Adrenal gland (tissue), 12 donors: ENCODE data around the gene CACNA1D. TPM values are rescaled to one million over a fixed set of nuclear protein-coding genes. Genes with fewer than 3 reads are reported as not detected.

Source experiments
- DNase-seq, 7 donors: peaks; one replicate each; pipeline ENCODE4 v3.0.0-alpha.2; 2019 to 2020
- H3K27ac ChIP-seq, 5 donors: fragments of 200-600 bp; sonication (generic) in 4 of 5; 1 replicate in 3 of 5; 2 replicates in 2 of 5; pipeline versions ENCODE4 v1.5.1 to v1.8.0; 2016 to 2020; ENCODE audit warnings: mild to moderate bottlenecking in 1 of 5
- H3K27me3 ChIP-seq: fragments of 200-600 bp; 2 replicates; pipeline ENCODE4 v1.8.0; 2021
- H3K36me3 ChIP-seq, 2 donors: fragments of 200-600 bp; replicated peaks in 1 of 2; 1 replicate in 1 of 2; 2 replicates in 1 of 2; pipeline versions ENCODE4 v1.5.1 to v1.8.0; 2018 to 2022
- H3K4me1 ChIP-seq, 2 donors: fragments of 200-600 bp; replicated peaks in 1 of 2; 1 replicate in 1 of 2; 2 replicates in 1 of 2; pipeline versions ENCODE4 v1.5.1 to v1.8.0; 2018 to 2021
- H3K4me3 ChIP-seq, 4 donors: fragments of 200-600 bp; sonication (generic) in 3 of 4; one replicate each; pipeline ENCODE4 v1.5.1; 2016 to 2018
- H3K9me3 ChIP-seq, 3 donors: fragments of 200-600 bp; sonication (generic) in 1 of 3; replicated peaks in 1 of 3; 1 replicate in 2 of 3; 2 replicates in 1 of 3; pipeline versions ENCODE4 v1.5.1 to v1.8.0; 2016 to 2021
- POLR2A ChIP-seq, 2 donors: fragments of 450-650 bp; IDR thresholded peaks; one replicate each; pipeline ENCODE4 v1.6.1; 2017; ENCODE audit warnings: antibody characterized with exemption in 2 of 2, mild to moderate bottlenecking in 2 of 2, moderate library complexity in 1 of 2
- WGBS, 4 donors: extraction: QIAGEN DNeasy Blood & Tissue Kit in 2 of 4; methylation state at CpG; one replicate each; pipeline versions ENCODE4 v1.1.5 to v1.1.7; 2013 to 2017; 5-methylcytosine and 5-hydroxymethylcytosine counted together
- intact Hi-C, 2 donors: fragments of 100-400 bp; cut with DNase I; formaldehyde crosslinking; loops; one replicate each; pipeline versions ENCODE4 v1.14.1 to v1.15.0; 2022 to 2023
- polyA plus RNA-seq, 3 donors: library from polyadenylated mRNA; stranded (reverse); fragments of 200-250 nt in 2 of 3; fragments of 350-450 nt in 1 of 3; fragmentation: Illumina TruSeq in 1 of 3; extraction: RNeasy Lipid Tissue Mini Kit (QIAGEN cat#74804) in 1 of 3; gene quantifications; one replicate each; pipeline ENCODE4 v1.2.3, GENCODE V29; 2013 to 2014
- total RNA-seq, 9 donors: library from RNA; depleted of rRNA in 4 of 9; stranded (reverse); fragments of >200 nt in 4 of 9; fragments of 120-200 nt in 1 of 9; fragmentation: NEBNext Ultra II Directional in 1 of 9; extraction: Animal tissue kit (Norgen Biotek cat#: 25700) in 1 of 9; gene quantifications; one replicate each; pipeline versions ENCODE4 v1.1.0 to v1.2.4, GENCODE V29; 2013 to 2023
- TF ChIP-seq, protein P1 (sequence below), 6 experiments: fragments of 450-650 bp in 4 of 6; fragments of 200-600 bp in 2 of 6; sonication (generic) in 1 of 6; IDR thresholded peaks; 1 replicate in 5 of 6; 2 replicates in 1 of 6; pipeline versions ENCODE4 v1.5.1 to v1.8.0; 2016 to 2021; ENCODE audit warnings: antibody characterized with exemption in 6 of 6, mild to moderate bottlenecking in 2 of 6, moderate library complexity in 1 of 6
- donor health status: healthy with polysubstance abuse.
- donor health status: Bipolar disorder and iron deficiency.
- donor health status: DM: yes; HTN: yes; CAD: no.
- donor health status: DM: no; HTN: no; CAD: no.
- donor health status: DM: no; HTN: no; CAD: no.
- donor health status: DM: yes; HTN: yes; CAD: no.

The CACNA1D gene
- total and polyA plus RNA-seq, 12 donors = 25.8 to 111 (median 63.0) TPM

DNA sequence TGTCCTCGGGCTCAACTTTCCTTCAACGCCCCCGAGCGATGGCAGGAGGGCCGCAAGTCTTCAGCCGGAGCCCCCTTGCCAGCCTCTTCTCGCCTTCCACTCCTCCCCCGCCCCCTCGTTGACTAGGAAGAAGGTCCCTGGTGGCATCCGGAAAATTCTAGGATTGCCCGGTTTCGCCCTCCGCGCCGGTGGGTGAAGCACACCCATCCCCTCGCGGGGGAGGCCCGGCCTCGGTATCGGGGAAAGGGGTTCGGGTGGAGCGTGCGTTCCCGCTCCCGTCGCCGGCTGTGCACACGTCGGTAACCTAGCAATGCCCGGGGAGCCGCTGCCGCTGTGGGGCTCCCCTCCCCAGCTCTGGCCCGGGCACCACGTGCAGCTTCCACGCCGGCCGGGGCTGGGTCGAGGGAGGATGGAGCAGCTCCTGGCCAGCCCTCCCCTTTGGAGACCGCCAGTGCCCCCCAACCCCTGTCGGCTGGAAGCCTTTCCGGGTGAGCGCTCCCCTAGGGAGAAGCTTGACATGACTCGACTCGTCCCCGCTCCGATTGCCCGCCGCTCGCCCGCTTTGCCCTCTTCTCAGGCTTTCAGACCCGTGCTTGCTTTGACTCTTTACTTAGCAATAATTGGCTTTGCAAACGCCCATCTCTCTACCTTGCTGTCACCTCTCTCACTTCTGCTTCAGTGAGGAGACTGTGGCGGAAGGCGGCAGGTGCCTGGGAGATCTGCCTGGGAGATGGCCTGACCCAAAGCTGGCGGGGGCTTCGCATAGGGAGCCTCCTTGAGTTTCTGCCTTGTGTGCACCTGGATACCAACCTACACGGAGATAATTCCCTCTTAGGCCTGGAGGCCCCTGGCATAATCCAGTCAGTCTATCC is 1.3 kb downstream of the CACNA1D start:
- peak overlapping the region in 3 of 5 donors; percentile 58 to 78 (median 72) for H3K27ac ChIP-seq

DNA sequence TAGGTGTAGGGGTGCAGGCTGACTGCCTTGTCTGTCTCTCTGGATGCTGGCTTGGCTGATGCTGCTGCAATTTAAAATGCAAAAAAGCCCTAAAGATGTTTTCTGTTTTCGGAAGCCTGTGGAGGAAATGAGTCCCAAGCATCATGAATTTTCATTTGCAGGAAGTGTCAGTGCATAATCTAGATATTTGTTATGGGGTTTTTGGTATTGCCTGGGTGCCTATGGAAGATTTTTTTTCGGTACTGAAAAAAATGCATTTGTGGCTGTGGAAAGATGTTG is 1.9 kb downstream of the CACNA1D start:
- Histone ChIP-seq H3K27ac (peak overlapping the region in 2 of 5 donors; percentile 72 to 78), H3K4me1 (peaks cover 23 to 50% of the 10 kb centered on the region in 2 donors), H3K9me3 (no peaks in the 10 kb centered on the region), H3K27me3 (no peaks in the 10 kb centered on the region), H3K4me3 (peak overlapping the region in 2 of 4 donors; percentile 42 to 63), H3K36me3 (no peaks in the 10 kb centered on the region)
- intact Hi-C loops = loop anchor here in 1 of 2 donors (10.0 kb wide), 1 partner anchor 112 kb away; no protein-coding TSS in a partner anchor
- DNase-seq = no peak
- WGBS, 4 donors = 32 to 50% (median 45%) methylated on average over 2 of the region's 2 CpGs
- TF ChIP-seq POLR2A (IDR thresholded peaks at IDR 0.05) = no peak
- TF ChIP-seq, protein P1, sequence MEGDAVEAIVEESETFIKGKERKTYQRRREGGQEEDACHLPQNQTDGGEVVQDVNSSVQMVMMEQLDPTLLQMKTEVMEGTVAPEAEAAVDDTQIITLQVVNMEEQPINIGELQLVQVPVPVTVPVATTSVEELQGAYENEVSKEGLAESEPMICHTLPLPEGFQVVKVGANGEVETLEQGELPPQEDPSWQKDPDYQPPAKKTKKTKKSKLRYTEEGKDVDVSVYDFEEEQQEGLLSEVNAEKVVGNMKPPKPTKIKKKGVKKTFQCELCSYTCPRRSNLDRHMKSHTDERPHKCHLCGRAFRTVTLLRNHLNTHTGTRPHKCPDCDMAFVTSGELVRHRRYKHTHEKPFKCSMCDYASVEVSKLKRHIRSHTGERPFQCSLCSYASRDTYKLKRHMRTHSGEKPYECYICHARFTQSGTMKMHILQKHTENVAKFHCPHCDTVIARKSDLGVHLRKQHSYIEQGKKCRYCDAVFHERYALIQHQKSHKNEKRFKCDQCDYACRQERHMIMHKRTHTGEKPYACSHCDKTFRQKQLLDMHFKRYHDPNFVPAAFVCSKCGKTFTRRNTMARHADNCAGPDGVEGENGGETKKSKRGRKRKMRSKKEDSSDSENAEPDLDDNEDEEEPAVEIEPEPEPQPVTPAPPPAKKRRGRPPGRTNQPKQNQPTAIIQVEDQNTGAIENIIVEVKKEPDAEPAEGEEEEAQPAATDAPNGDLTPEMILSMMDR (IDR thresholded peaks at IDR 0.05) = no peak

More for the DNA sequence above, 1.3 kb downstream of the CACNA1D start:
- Histone ChIP-seq H3K9me3 (no peaks in the 10 kb centered on the region), H3K36me3 (no peaks in the 10 kb centered on the region), H3K4me1 (peaks cover 23 to 50% of the 10 kb centered on the region in 2 donors), H3K27me3 (no peaks in the 10 kb centered on the region), H3K4me3 (peak overlapping the region in 2 of 4 donors; percentile 42 to 63)
- 4 to 15% (median 6%) methylated on average over 13 to 57 of the region's 57 CpGs for WGBS, 4 donors
- intact Hi-C loops = loop anchor here in 1 of 2 donors (10.0 kb wide), 1 partner anchor 111 kb away; no protein-coding TSS in a partner anchor
- DNase-seq = peak in 6 of 7 donors; percentile 27 to 56 (median 41)
- TF ChIP-seq POLR2A (IDR thresholded peaks at IDR 0.05) = no peak
- TF ChIP-seq, protein P1 (IDR thresholded peaks at IDR 0.05) = no peak

DNA sequence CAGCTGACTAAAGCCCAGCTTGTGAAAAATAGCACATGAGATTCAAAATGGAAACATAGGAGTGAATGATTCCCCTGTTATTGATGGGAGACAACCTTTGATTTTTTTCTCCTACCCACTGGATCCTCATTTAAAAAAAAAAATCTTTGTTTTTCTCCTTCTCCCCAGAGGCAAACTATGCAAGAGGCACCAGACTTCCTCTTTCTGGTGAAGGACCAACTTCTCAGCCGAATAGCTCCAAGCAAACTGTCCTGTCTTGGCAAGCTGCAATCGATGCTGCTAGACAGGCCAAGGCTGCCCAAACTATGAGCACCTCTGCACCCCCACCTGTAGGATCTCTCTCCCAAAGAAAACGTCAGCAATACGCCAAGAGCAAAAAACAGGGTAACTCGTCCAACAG is 2.6 kb downstream of the CACNA1D start:
- Histone ChIP-seq H3K9me3 (no peaks in the 10 kb centered on the region), H3K36me3 (no peaks in the 10 kb centered on the region), H3K27me3 (no peaks in the 10 kb centered on the region), H3K4me3 (no peak overlapping the region), H3K4me1 (peaks cover 23 to 50% of the 10 kb centered on the region in 2 donors), H3K27ac (peak overlapping the region in 3 of 5 donors; percentile 45 to 78 (median 69))
- TF ChIP-seq, protein P1 (IDR thresholded peaks at IDR 0.05) = no peak
- no peak for DNase-seq
- intact Hi-C loops = loop anchor here in 1 of 2 donors (10.0 kb wide), 1 partner anchor 112 kb away; no protein-coding TSS in a partner anchor
- WGBS, 4 donors = 32 to 52% (median 47%) methylated on average over 5 of the region's 5 CpGs

DNA sequence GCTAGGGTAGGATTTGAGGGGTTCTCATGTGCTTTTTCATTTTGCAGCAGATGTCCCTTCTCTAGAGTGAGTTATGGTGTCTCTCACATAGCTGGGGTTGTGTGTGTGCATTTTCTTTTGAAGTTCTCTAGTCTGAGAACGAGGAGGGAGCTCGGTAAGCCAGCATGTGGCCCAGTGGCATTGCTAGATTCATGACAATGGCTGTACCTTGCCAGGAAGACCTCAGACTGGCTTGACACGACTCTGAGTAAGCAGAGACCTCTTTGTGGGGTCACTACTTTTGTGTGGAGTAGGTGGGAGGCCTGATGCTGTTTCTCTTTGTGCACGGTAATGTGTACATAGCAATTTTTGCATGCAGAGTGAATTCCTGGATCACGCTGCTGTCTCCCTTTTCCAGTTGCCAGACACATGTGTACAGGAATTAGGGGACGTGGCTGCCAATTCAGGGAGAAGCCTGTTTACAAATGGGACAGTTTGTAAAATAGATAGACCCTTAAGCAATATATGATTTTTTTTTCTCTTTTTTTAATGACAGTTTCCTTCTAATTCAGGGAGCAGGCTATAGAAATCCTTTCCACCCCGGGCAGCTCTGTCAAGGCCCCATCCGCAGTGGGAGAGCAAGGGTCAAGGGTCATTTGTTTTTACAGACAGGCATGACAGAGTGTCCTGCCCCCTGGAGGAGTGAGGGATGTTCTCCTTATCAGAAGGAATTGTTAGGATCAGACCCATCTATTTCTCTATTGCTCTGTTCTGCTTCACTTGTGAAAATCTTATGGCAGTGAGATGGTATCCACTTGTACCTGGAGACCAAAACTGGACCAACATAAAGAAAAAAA is 4.6 kb downstream of the CACNA1D start:
- intact Hi-C loops = loop anchor here in 1 of 2 donors (10.0 kb wide), 1 partner anchor 114 kb away; no protein-coding TSS in a partner anchor
- H3K36me3 ChIP-seq = no peaks in the 10 kb centered on the region
- peaks cover 14 to 37% of the 10 kb centered on the region in 2 donors for H3K4me1 ChIP-seq
- no peak overlapping the region for H3K4me3 ChIP-seq
- TF ChIP-seq, protein P1 (IDR thresholded peaks at IDR 0.05) = no peak
- TF ChIP-seq POLR2A (IDR thresholded peaks at IDR 0.05) = no peak
- no peaks in the 10 kb centered on the region for H3K9me3 ChIP-seq
- no peak for DNase-seq
- 51 to 55% (median 54%) methylated on average over 6 to 8 of the region's 8 CpGs for WGBS, 4 donors
- no peaks in the 10 kb centered on the region for H3K27me3 ChIP-seq
- peak overlapping the region in 4 of 5 donors; percentile 16 to 78 (median 46) for H3K27ac ChIP-seq
